SU-DHL-6 (cell line): ENCODE results near the gene CLMP.

ENCODE experiments used
- CTCF ChIP-seq: fragments of 200-600 bp; sonication (generic); IDR thresholded peaks from one replicate; pipeline ENCODE4 v1.5.1; 2017; ENCODE audit warnings: antibody characterized with exemption, mild to moderate bottlenecking, low read length, moderate library complexity; ENCODE audit not compliant: insufficient read depth, poor library complexity, severe bottlenecking
- EZH2phosphoT487 ChIP-seq: fragments of 200-600 bp; sonication (generic), shearing (Covaris generic); conservative IDR thresholded peaks from 2 replicates; pipeline ENCODE4 v1.6.1; 2018; ENCODE audit warnings: mild to moderate bottlenecking, antibody characterized with exemption, low read length, moderate library complexity, mixed read lengths

- no peak for TF ChIP-seq CTCF
- no peak for TF ChIP-seq EZH2phosphoT487
Measured at GRCh38 chr11:123159183-123159857, 35.7 kb downstream of the CLMP start.
